M059J (cell line): Measurements from ENCODE around the gene ILRUN. TPM values are rescaled to one million over a fixed set of nuclear protein-coding genes. Genes with fewer than 3 reads are reported as not detected.
"Not testable (repeated sequence)": the region's sequence is repeated elsewhere in the genome, so short reads cannot be mapped to it uniquely, and the experiment has no call there.

Source experiments
- DNase-seq: peaks from one replicate; pipeline ENCODE4 v3.0.0-alpha.2; 2012; ENCODE audit warnings: low read depth
- total RNA-seq: library from RNA; depleted of rRNA; stranded (reverse); fragments of >200 nt; shearing (Covaris generic); gene quantifications from 2 replicates; pipeline ENCODE4 v1.2.3, GENCODE V29; 2014; rRNA removed

ILRUN gene
- total RNA-seq = 74.6 and 82.9 TPM in 2 replicates

- DNase-seq = peak; percentile 96
These were observed at the start of gene ILRUN for GRCh38 chr6:34696739-34697543. Gene ILRUN (minus strand): TSS chr6:34696767. CDS start chr6:34696603, 164 bp downstream.

- peak; percentile 89 for DNase-seq
These were observed 48.9 kb upstream of the ILRUN start for GRCh38 chr6:34745277-34746103.

- not testable (repeated sequence) for DNase-seq
These were observed 47.7 kb upstream of the ILRUN start for GRCh38 chr6:34744294-34744647.

- DNase-seq = no peak
These were observed 47.2 kb upstream of the ILRUN start for GRCh38 chr6:34743625-34744293.

GRCh38 chr6:34742094-34742493 is 45.5 kb upstream of the ILRUN start:
- DNase-seq = no peak

- DNase-seq = no peak
These were observed 40.3 kb upstream of the ILRUN start for GRCh38 chr6:34736823-34737222.

- no peak for DNase-seq
These were observed 35.0 kb upstream of the ILRUN start for GRCh38 chr6:34731393-34732060.

GRCh38 chr6:34729631-34730470 is 33.3 kb upstream of the ILRUN start:
- DNase-seq = no peak

GRCh38 chr6:34726055-34726454 is 29.5 kb upstream of the ILRUN start:
- no peak for DNase-seq

- DNase-seq = peak; percentile 61
These were observed 26.6 kb upstream of the ILRUN start for GRCh38 chr6:34723203-34723602.

GRCh38 chr6:34722451-34722850 is 25.9 kb upstream of the ILRUN start:
- no peak for DNase-seq

GRCh38 chr6:34720160-34720559 is 23.6 kb upstream of the ILRUN start:
- DNase-seq = not testable (repeated sequence)

GRCh38 chr6:34719646-34720045 is 23.1 kb upstream of the ILRUN start:
- DNase-seq = not testable (repeated sequence)

GRCh38 chr6:34718976-34719375 is 22.4 kb upstream of the ILRUN start:
- no peak for DNase-seq

- no peak for DNase-seq
These were observed 20.9 kb upstream of the ILRUN start for GRCh38 chr6:34717466-34717865.

- no peak for DNase-seq
These were observed 18.1 kb upstream of the ILRUN start for GRCh38 chr6:34714663-34715062.

- not testable (repeated sequence) for DNase-seq
These were observed 16.3 kb upstream of the ILRUN start for GRCh38 chr6:34712881-34713280.

GRCh38 chr6:34709386-34709785 is 12.8 kb upstream of the ILRUN start:
- DNase-seq = peak; percentile 18

- no peak for DNase-seq
These were observed 8.7 kb upstream of the ILRUN start for GRCh38 chr6:34705241-34705640.

- no peak for DNase-seq
These were observed 4.6 kb upstream of the ILRUN start for GRCh38 chr6:34701199-34701598.
